Femur (tissue), 1 donor: ENCODE results near the gene CFAP61.

ENCODE experiments used
- DNase-seq: peaks from one replicate; pipeline ENCODE4 v3.0.0-alpha.2; 2017

CFAP61 gene

DNA sequence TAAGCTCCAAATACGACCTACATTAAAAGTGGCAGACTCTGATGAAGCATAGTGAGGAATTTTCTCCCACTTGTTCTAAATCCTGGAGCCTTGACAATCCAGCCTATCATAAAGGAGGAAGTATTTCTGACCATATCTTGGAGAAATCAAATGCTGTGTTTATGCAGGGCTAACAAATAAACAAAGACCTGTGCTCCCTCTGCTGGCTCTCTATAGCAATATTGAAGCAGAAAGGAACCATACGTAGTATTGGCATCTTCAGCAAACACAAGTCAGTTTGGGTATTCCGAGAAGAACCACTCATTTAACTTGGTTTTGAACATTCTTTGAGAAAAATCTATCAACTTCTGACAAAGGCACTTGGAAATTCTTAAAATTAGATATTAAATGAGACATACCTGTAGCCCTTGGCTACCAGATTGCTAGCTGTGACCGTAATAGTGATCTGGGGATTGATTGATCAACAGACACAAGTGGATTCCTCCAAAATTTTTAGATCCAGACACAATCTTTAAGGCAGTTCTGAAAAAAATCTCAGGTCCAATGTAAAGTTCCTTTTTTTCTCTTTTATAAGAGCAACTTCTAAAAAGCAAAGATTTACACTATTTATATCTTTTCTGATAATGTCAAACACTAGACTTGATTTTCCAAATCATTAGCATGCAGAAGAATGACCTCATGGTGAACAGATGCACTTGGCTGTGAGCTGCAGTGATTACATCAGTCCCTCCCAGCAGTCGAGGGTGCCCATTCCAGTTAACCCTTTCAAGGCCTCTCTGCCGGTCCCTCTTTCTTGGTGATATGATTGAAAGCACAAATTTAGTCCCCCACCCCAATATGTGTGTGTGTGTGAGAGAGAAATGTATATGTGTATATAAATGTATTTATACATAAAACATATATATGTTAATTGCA, 355.8 kb downstream of the CFAP61 start:
- DNase-seq, result peak; percentile 43

GRCh38 chr20:20409331-20409730, 357.0 kb downstream of the CFAP61 start:
- DNase-seq, result no peak
